ENCODE measurements around the gene SHISA5. TPM values are rescaled to one million over a fixed set of nuclear protein-coding genes. Genes with fewer than 3 reads are reported as not detected.

Gene SHISA5
- total RNA-seq, 1 experiment from 2014 or later, result 174 TPM

DNA sequence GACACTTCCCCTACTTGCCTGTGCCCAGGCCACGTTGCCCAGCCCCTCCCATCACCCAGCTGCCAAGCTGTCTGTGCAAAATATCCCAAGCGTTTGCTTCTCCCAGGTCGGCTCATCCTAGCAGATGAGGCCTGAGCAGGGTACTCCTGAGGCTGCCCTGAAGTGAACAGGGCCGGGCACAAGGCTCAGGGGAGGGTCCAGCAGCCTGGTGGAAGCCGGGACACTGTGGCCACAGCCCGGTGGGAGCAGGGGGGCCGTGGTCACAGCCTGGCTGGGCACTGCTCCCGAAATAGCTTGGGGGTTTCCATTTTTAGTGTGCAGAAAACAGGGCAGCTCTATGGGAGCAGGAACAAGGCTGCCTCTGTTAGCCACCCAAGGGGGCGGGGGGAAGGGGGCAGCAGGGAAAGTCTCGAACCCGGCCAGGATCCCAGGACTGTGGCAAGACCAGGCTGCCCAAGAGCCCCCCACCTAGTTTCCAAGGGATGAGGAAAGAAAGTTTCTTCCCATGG lies 77.5 kb downstream of the SHISA5 start:
- H2BK5ac ChIP-seq (ENCODE audit: insufficient read length, low read length), result no peak overlapping the region
- no peak for DNase-seq
- no peak overlapping the region for H2AK5ac ChIP-seq (ENCODE audit: insufficient read length, low read length)
- no peak overlapping the region for H2BK15ac ChIP-seq (ENCODE audit: low read depth, low read length)
- H3K27ac ChIP-seq (ENCODE audit: insufficient read length, low read depth, low read length), result no peak overlapping the region
- no peak overlapping the region for H3K4ac ChIP-seq (ENCODE audit: low read depth, low read length)
- H4K8ac ChIP-seq (replicated peaks; ENCODE audit: insufficient read length, low read depth, low read length), result no peak overlapping the region
- H3K23me2 ChIP-seq (ENCODE audit: insufficient read length, low read depth, low read length, poor library complexity, severe bottlenecking), result peaks cover 13% of the 10 kb centered on the region
- H3K79me2 ChIP-seq (ENCODE audit: insufficient read depth, low read length), result peaks cover 35% of the 10 kb centered on the region; the same call in 1 of the 2 replicates
- no peak overlapping the region for H3T11ph ChIP-seq (ENCODE audit: low read length)
- H3K18ac ChIP-seq (ENCODE audit: insufficient read length, low read depth, low read length), result no peak overlapping the region
- H2BK12ac ChIP-seq (ENCODE audit: insufficient read length, low read depth, low read length), result no peak overlapping the region
- no peak overlapping the region for H3K27ac Mint-ChIP-seq
- H3K23ac ChIP-seq (ENCODE audit: insufficient read length, low read depth, low read length), result no peak overlapping the region
- no peak overlapping the region for H4K5ac ChIP-seq (ENCODE audit: insufficient read length, low read depth, low read length)
- H3K27me3 ChIP-seq (ENCODE audit: insufficient read depth, low read length), result no peaks in the 10 kb centered on the region
- peak overlapping the region in 1 of 2 experiments; percentile 15; a peak in 1 of 5 replicates for H3K4me3 Mint-ChIP-seq
- H3K4me1 ChIP-seq (ENCODE audit: insufficient read depth, low read length), result peaks cover 13% of the 10 kb centered on the region; the same call in 1 of the 2 replicates
- no peaks in the 10 kb centered on the region for H3K79me1 ChIP-seq (ENCODE audit: insufficient read depth, low read depth, low read length, poor library complexity, severe bottlenecking)
- no peak overlapping the region for H2BK20ac ChIP-seq (ENCODE audit: low read depth, low read length, poor library complexity, severe bottlenecking)
- TF ChIP-seq, protein P1, sequence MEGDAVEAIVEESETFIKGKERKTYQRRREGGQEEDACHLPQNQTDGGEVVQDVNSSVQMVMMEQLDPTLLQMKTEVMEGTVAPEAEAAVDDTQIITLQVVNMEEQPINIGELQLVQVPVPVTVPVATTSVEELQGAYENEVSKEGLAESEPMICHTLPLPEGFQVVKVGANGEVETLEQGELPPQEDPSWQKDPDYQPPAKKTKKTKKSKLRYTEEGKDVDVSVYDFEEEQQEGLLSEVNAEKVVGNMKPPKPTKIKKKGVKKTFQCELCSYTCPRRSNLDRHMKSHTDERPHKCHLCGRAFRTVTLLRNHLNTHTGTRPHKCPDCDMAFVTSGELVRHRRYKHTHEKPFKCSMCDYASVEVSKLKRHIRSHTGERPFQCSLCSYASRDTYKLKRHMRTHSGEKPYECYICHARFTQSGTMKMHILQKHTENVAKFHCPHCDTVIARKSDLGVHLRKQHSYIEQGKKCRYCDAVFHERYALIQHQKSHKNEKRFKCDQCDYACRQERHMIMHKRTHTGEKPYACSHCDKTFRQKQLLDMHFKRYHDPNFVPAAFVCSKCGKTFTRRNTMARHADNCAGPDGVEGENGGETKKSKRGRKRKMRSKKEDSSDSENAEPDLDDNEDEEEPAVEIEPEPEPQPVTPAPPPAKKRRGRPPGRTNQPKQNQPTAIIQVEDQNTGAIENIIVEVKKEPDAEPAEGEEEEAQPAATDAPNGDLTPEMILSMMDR (conservative IDR thresholded peaks at IDR 0.05), result no peak
- no peaks in the 10 kb centered on the region for H3K9me3 Mint-ChIP-seq
- no peak overlapping the region for H2BK120ac ChIP-seq (ENCODE audit: low read depth, low read length, poor library complexity, severe bottlenecking)
- H3K27me3 Mint-ChIP-seq (ENCODE audit: low read depth), result no peaks in the 10 kb centered on the region
- no peak overlapping the region; the same call in 1 of the 2 replicates for H3K14ac ChIP-seq (ENCODE audit: insufficient read depth, low read length)
- no peak overlapping the region for H3K56ac ChIP-seq (ENCODE audit: insufficient read length, low read depth, low read length)
- H4K91ac ChIP-seq (ENCODE audit: insufficient read length, low read depth, low read length), result no peak overlapping the region
- no peak overlapping the region for H3K9ac ChIP-seq (ENCODE audit: extremely low read depth, insufficient read length, low read length)
- peaks cover 42 to 48% of the 10 kb centered on the region in 2 experiments for H3K4me1 Mint-ChIP-seq
- H3K9me3 ChIP-seq (ENCODE audit: control insufficient read depth, low read depth, low read length), result no peaks in the 10 kb centered on the region
- H2AFZ ChIP-seq (ENCODE audit: low read length), result no peak overlapping the region
- H4K20me1 ChIP-seq (ENCODE audit: control insufficient read depth, insufficient read depth, insufficient read length), result no peaks in the 10 kb centered on the region
- H3K4me2 ChIP-seq (ENCODE audit: insufficient read depth, insufficient read length, low read length), result no peak overlapping the region
- WGBS (ENCODE audit: extremely low coverage, insufficient read length, low lambda C conversion rate), result no CpG with 5 or more reads among the region's 11 CpGs
- H3K36me3 Mint-ChIP-seq (ENCODE audit: insufficient read depth in 1 of 3, low read depth in 3 of 3), result peaks cover 10 to 35% (median 29%) of the 10 kb centered on the region in 3 experiments; a peak in 6 of 7 replicates

Measured in H9 (cell line).